HEK293 (cell line): Measurements from ENCODE around the gene CCT3.

Experiments used
- CTCF ChIA-PET: fragments of 350-600 bp; formaldehyde crosslinking; extraction: SDS; loops from one replicate; lab custom pipeline; 2021; ENCODE audit warnings: antibody characterized with exemption; lab: Yijun Ruan, JAX
- POLR2A ChIA-PET: fragments of 300-600 bp; formaldehyde crosslinking; extraction: SDS; loops from one replicate; lab custom pipeline; 2020; ENCODE audit warnings: antibody characterized with exemption, inconsistent platforms; lab: Yijun Ruan, JAX
- H3K27ac ChIP-seq: fragments of 200-500 bp; sonication (Bioruptor generic); 2 replicates; pipeline ENCODE4 v1.5.1; 2014; ENCODE audit warnings: low read depth, low read length, control low read depth, inconsistent platforms; ENCODE audit errors: extremely low read depth
- H3K36me3 ChIP-seq, 2 experiments: fragments of 200-500 bp in 1 of 2; sonication (Bioruptor generic) in 1 of 2; 1 replicate in 1 of 2; 2 replicates in 1 of 2; pipeline ENCODE4 v1.5.1; 2014 to 2017; ENCODE audit warnings: inconsistent platforms in 2 of 2, low read length in 2 of 2; ENCODE audit not compliant: control insufficient read depth in 2 of 2, insufficient read depth in 1 of 2
- H3K4me1 ChIP-seq: fragments of 200-500 bp; sonication (Bioruptor generic); 2 replicates; pipeline ENCODE4 v1.5.1; 2014; ENCODE audit warnings: mild to moderate bottlenecking, low read length, inconsistent platforms; ENCODE audit not compliant: control insufficient read depth, insufficient read depth
- H3K4me3 ChIP-seq: 2 replicates; pipeline ENCODE4 v1.5.1; 2011; ENCODE audit warnings: low read depth, mild to moderate bottlenecking, control low read depth, low read length, moderate library complexity
- H3K9me3 ChIP-seq: fragments of 200-500 bp; sonication (Bioruptor generic); 2 replicates; pipeline ENCODE4 v1.5.1; 2014; ENCODE audit warnings: low read depth, low read length, inconsistent platforms; ENCODE audit not compliant: control insufficient read depth, insufficient read depth
- KLF16 ChIP-seq: fragments of 450-650 bp; formaldehyde crosslinking; IDR thresholded peaks from 2 replicates; pipeline ENCODE4 v1.5.1; 2017; ENCODE audit warnings: missing biosample characterization, missing genetic modification characterization
- OVOL3 ChIP-seq: fragments of 450-650 bp; formaldehyde crosslinking; IDR thresholded peaks from 2 replicates; pipeline ENCODE4 v1.5.1; 2016; ENCODE audit warnings: missing biosample characterization, missing genetic modification characterization
- PBX3 ChIP-seq: sonication (generic); formaldehyde crosslinking; IDR thresholded peaks from 2 replicates; pipeline ENCODE4 v1.8.1; 2022; ENCODE audit warnings: mild to moderate bottlenecking, moderate library complexity, missing genetic modification reagents
- PRDM6 ChIP-seq: fragments of 450-650 bp; formaldehyde crosslinking; IDR thresholded peaks from 2 replicates; pipeline ENCODE4 v1.5.1; 2017; ENCODE audit warnings: missing biosample characterization, missing genetic modification characterization
- REPIN1 ChIP-seq: fragments of 450-650 bp; formaldehyde crosslinking; IDR thresholded peaks from 2 replicates; pipeline ENCODE4 v1.5.1; 2017; ENCODE audit warnings: missing biosample characterization, missing genetic modification characterization, low read depth
- SP7 ChIP-seq: fragments of 450-650 bp; formaldehyde crosslinking; IDR thresholded peaks from 2 replicates; pipeline ENCODE4 v1.5.1; 2016; ENCODE audit warnings: missing biosample characterization, missing genetic modification characterization
- TCF7L2 ChIP-seq: IDR thresholded peaks from 2 replicates; pipeline ENCODE4 v1.6.1; 2011; ENCODE audit warnings: low read depth, mild to moderate bottlenecking, inconsistent platforms, low read length, moderate library complexity, borderline replicate concordance
- ZBTB20 ChIP-seq: fragments of 450-650 bp; formaldehyde crosslinking; IDR thresholded peaks from 2 replicates; pipeline ENCODE4 v1.5.1; 2016; ENCODE audit warnings: missing biosample characterization, missing genetic modification characterization
- ZBTB49 ChIP-seq: fragments of 450-650 bp; formaldehyde crosslinking; IDR thresholded peaks from 2 replicates; pipeline ENCODE4 v1.5.1; 2016; ENCODE audit warnings: missing biosample characterization, missing genetic modification characterization, low read depth
- ZNF121 ChIP-seq: fragments of 450-650 bp; formaldehyde crosslinking; IDR thresholded peaks from 2 replicates; pipeline ENCODE4 v1.5.1; 2016; ENCODE audit warnings: missing biosample characterization, missing genetic modification characterization
- ZNF23 ChIP-seq: fragments of 450-650 bp; formaldehyde crosslinking; IDR thresholded peaks from 2 replicates; pipeline ENCODE4 v1.5.1; 2016; ENCODE audit warnings: missing biosample characterization, missing genetic modification characterization, borderline replicate concordance
- ZNF274 ChIP-seq, 2 experiments: fragments of 200-500 bp in 1 of 2; fragments of 450-650 bp in 1 of 2; sonication (Bioruptor generic) in 1 of 2; formaldehyde crosslinking in 1 of 2; IDR thresholded peaks; 2 replicates each; pipeline versions ENCODE4 v1.5.1 to v1.6.1; 2014 to 2016; ENCODE audit warnings: borderline replicate concordance in 1 of 2, inconsistent platforms in 1 of 2, low read length in 1 of 2, missing biosample characterization in 1 of 2, missing genetic modification characterization in 1 of 2
- ZNF354C ChIP-seq: fragments of 450-650 bp; formaldehyde crosslinking; IDR thresholded peaks from 2 replicates; pipeline ENCODE4 v1.5.1; 2016; ENCODE audit warnings: missing biosample characterization, missing genetic modification characterization, low read depth, borderline replicate concordance
- ZNF391 ChIP-seq: fragments of 450-650 bp; formaldehyde crosslinking; IDR thresholded peaks from 2 replicates; pipeline ENCODE4 v1.5.1; 2016; ENCODE audit warnings: low read depth, missing biosample characterization, missing genetic modification characterization, borderline replicate concordance
- ZNF426 ChIP-seq: fragments of 450-650 bp; formaldehyde crosslinking; IDR thresholded peaks from 2 replicates; pipeline ENCODE4 v1.5.1; 2017; ENCODE audit warnings: missing biosample characterization, missing genetic modification characterization, mild to moderate bottlenecking, inconsistent platforms, moderate library complexity
- ZNF518A ChIP-seq: fragments of 450-650 bp; formaldehyde crosslinking; conservative IDR thresholded peaks from 2 replicates; pipeline ENCODE4 v1.5.1; 2016; ENCODE audit warnings: low read depth, missing biosample characterization, missing genetic modification characterization
- ZNF624 ChIP-seq: fragments of 450-650 bp; formaldehyde crosslinking; IDR thresholded peaks from 2 replicates; pipeline ENCODE4 v1.5.1; 2017; ENCODE audit warnings: missing biosample characterization, missing genetic modification characterization
- ZNF785 ChIP-seq: fragments of 450-650 bp; formaldehyde crosslinking; IDR thresholded peaks from 2 replicates; pipeline ENCODE4 v1.5.1; 2016; ENCODE audit warnings: missing biosample characterization, missing genetic modification characterization
- ZSCAN4 ChIP-seq: fragments of 450-650 bp; formaldehyde crosslinking; IDR thresholded peaks from 2 replicates; pipeline ENCODE4 v1.5.1; 2017; ENCODE audit warnings: missing biosample characterization, missing genetic modification characterization

CCT3 gene

GRCh38 chr1:156268336-156268735 is 69.8 kb downstream of the CCT3 start:
- ChIA-PET CTCF (interaction anchor here (0.7 to 1.0 kb wide), 3 partner anchors 9 to 123 kb away, joined by 3 read pairs; no protein-coding TSS in a partner anchor), POLR2A (interaction anchor here (1.2 kb wide), 1 partner anchor 15 kb away, joined by 4 read pairs; the partner anchor contains the start of gene SMG5)
- no peak overlapping the region for H3K27ac ChIP-seq
- H3K9me3 ChIP-seq, result no peaks in the 10 kb centered on the region
- no peak overlapping the region for H3K4me3 ChIP-seq
- no peaks in the 10 kb centered on the region for H3K4me1 ChIP-seq
- TF ChIP-seq ZNF274 (IDR thresholded peaks at IDR 0.05; ENCODE audit: low read length) (no peak), ZNF274 (tag by site-specific recombination; IDR thresholded peaks at IDR 0.05; ENCODE audit: borderline replicate concordance) (no peak), PRDM6 (tag by site-specific recombination) (no peak), ZBTB20 (no peak), ZNF785 (no peak), OVOL3 (tag by site-specific recombination) (no peak), ZNF391 (tag by site-specific recombination) (no peak), ZNF426 (tag by site-specific recombination) (no peak), ZNF121 (no peak), ZNF624 (tag by site-specific recombination) (no peak), ZNF23 (no peak), ZNF354C (no peak), REPIN1 (tag by site-specific recombination) (no peak), TCF7L2 (no peak), ZNF518A (tag by site-specific recombination) (no peak), PBX3 (CRISPR knock-in tag) (no peak), SP7 (tag by site-specific recombination) (no peak), ZSCAN4 (no peak), ZBTB49 (no peak), KLF16 (tag by site-specific recombination) (no peak)
- peaks cover 75 to 95% of the 10 kb centered on the region in 2 experiments for H3K36me3 ChIP-seq
